A549 (cell line): ENCODE results near the gene RHOBTB1. TPM values are rescaled to one million over a fixed set of nuclear protein-coding genes. Genes with fewer than 3 reads are reported as not detected.

Experiments used
- ATAC-seq, 2 experiments: fragments of 200-7000 bp in 1 of 2; fragments of >200 bp in 1 of 2; cut with Nextera tagmentation in 1 of 2; cut with Tn5 transposase in 1 of 2; 3 replicates each; pipeline versions ENCODE4 v1.8.0 to v1.9.1; 2018 to 2020; ENCODE audit warnings: mild to moderate bottlenecking in 1 of 2, moderate library complexity in 1 of 2
- CTCF ChIA-PET: fragments of 300-600 bp; sonication (Branson Sonifier 250); formaldehyde crosslinking; extraction: SDS; loops from one replicate; lab custom pipeline; 2021; ENCODE audit warnings: antibody characterized with exemption, inconsistent platforms; lab: Yijun Ruan, JAX
- POLR2A ChIA-PET: fragments of 350-600 bp; formaldehyde crosslinking; extraction: SDS; loops from one replicate; lab custom pipeline; 2021; ENCODE audit warnings: antibody characterized with exemption, inconsistent platforms; lab: Yijun Ruan, JAX
- DNase-seq, 2 experiments: peaks; one replicate each; pipeline versions ENCODE4 v3.0.0 to v3.0.0-alpha.2; 2011 to 2016; ENCODE audit warnings: low read depth in 1 of 2, low spot score in 1 of 2
- FAIRE-seq: peaks from 2 replicates; lab custom pipeline; 2011; peaks lifted over from hg19 to GRCh38; lab: Jason Lieb, UNC
- H3K27ac ChIP-seq, 2 experiments: fragments of >200 bp; sonication (Bioruptor Twin); formaldehyde crosslinking; 3 replicates each; pipeline ENCODE4 v1.5.1; 2016 to 2017
- H3K4me1 ChIP-seq: fragments of >200 bp; sonication (Bioruptor Twin); formaldehyde crosslinking; 3 replicates; pipeline ENCODE4 v1.6.1; 2016
- H3K4me2 ChIP-seq: fragments of >200 bp; sonication (Bioruptor Twin); formaldehyde crosslinking; 3 replicates; pipeline ENCODE4 v1.6.1; 2016
- H3K4me3 ChIP-seq: fragments of >200 bp; sonication (Bioruptor Twin); formaldehyde crosslinking; 3 replicates; pipeline ENCODE4 v1.5.1; 2016
- H3K9me3 ChIP-seq: fragments of >200 bp; sonication (Bioruptor Twin); formaldehyde crosslinking; 3 replicates; pipeline ENCODE4 v1.6.1; 2016
- E2F6 ChIP-seq: IDR thresholded peaks from 2 replicates; pipeline ENCODE4 v1.6.1; 2012; ENCODE audit warnings: low read depth, borderline replicate concordance
- ESRRA ChIP-seq: fragments of 150-350 bp; IDR thresholded peaks from 2 replicates; pipeline ENCODE4 v1.6.1; 2014; ENCODE audit warnings: mild to moderate bottlenecking, low read length, borderline replicate concordance
- FOSB ChIP-seq: fragments of 250-450 bp; sonication (Bioruptor Pico); IDR thresholded peaks from 2 replicates; pipeline ENCODE4 v1.5.0; 2020; ENCODE audit warnings: mild to moderate bottlenecking, moderate library complexity
- FOSL2 ChIP-seq, 2 experiments: fragments of 450-650 bp in 1 of 2; fragments of >200 bp in 1 of 2; sonication (Bioruptor Twin) in 1 of 2; formaldehyde crosslinking; IDR thresholded peaks; 2 replicates each; pipeline versions ENCODE4 v1.5.0 to v1.6.1; 2016 to 2020; ENCODE audit warnings: mild to moderate bottlenecking in 1 of 2, moderate library complexity in 1 of 2
- HEYL ChIP-seq: fragments of 250-450 bp; sonication (Bioruptor Pico); IDR thresholded peaks from 2 replicates; pipeline ENCODE4 v1.8.0; 2021; ENCODE audit warnings: mild to moderate bottlenecking, moderate library complexity
- HOXA7 ChIP-seq: fragments of 250-450 bp; sonication (Bioruptor Pico); IDR thresholded peaks from 2 replicates; pipeline ENCODE4 v1.5.0; 2020; ENCODE audit warnings: mild to moderate bottlenecking, moderate library complexity
- HOXB13 ChIP-seq: fragments of 250-450 bp; sonication (Bioruptor Pico); IDR thresholded peaks from 2 replicates; pipeline ENCODE4 v1.5.0; 2020; ENCODE audit warnings: low read depth, mild to moderate bottlenecking, moderate library complexity
- JUNB ChIP-seq: fragments of >200 bp; sonication (Bioruptor Twin); formaldehyde crosslinking; IDR thresholded peaks from 2 replicates; pipeline ENCODE4 v1.6.1; 2016
- MYC ChIP-seq: IDR thresholded peaks from 2 replicates; pipeline ENCODE4 v1.6.1; 2012; ENCODE audit warnings: mild to moderate bottlenecking, inconsistent platforms, low read length, improper control_type of control experiment, borderline replicate concordance
- NFE2L2 ChIP-seq: fragments of 150-350 bp; conservative IDR thresholded peaks from 2 replicates; pipeline ENCODE4 v1.6.1; 2014; ENCODE audit warnings: low read length
- NPAS2 ChIP-seq: fragments of 250-450 bp; sonication (Bioruptor Pico); IDR thresholded peaks from 2 replicates; pipeline ENCODE4 v1.8.0; 2022; ENCODE audit warnings: mild to moderate bottlenecking, moderate library complexity, borderline replicate concordance
- PBX3 ChIP-seq: IDR thresholded peaks from 2 replicates; pipeline ENCODE4 v1.6.1; 2012
- RARB ChIP-seq: fragments of 250-450 bp; sonication (Bioruptor Pico); IDR thresholded peaks from 2 replicates; pipeline ENCODE4 v1.8.0; 2021; ENCODE audit warnings: mild to moderate bottlenecking, moderate library complexity
- RCOR1 ChIP-seq: fragments of 150-350 bp; IDR thresholded peaks from 2 replicates; pipeline ENCODE4 v1.6.1; 2014; ENCODE audit warnings: antibody characterized with exemption, low read length, low read depth
- REST ChIP-seq: fragments of 200-600 bp; sonication (generic); IDR thresholded peaks from 2 replicates; pipeline ENCODE4 v1.6.1; 2016; ENCODE audit warnings: antibody characterized with exemption, mild to moderate bottlenecking, moderate library complexity
- RNF2 ChIP-seq: fragments of 200-600 bp; sonication (generic); IDR thresholded peaks from 2 replicates; pipeline ENCODE4 v1.6.1; 2016; ENCODE audit warnings: low read depth, mild to moderate bottlenecking, antibody characterized with exemption, moderate library complexity, borderline replicate concordance
- TP53 ChIP-seq: fragments of 250-450 bp; sonication (Bioruptor Pico); IDR thresholded peaks from 2 replicates; pipeline ENCODE4 v1.5.0; 2021; ENCODE audit warnings: mild to moderate bottlenecking, moderate library complexity
- USF2 ChIP-seq: fragments of 450-650 bp; IDR thresholded peaks from 2 replicates; pipeline ENCODE4 v1.6.1; 2014; ENCODE audit warnings: antibody characterized with exemption
- WGBS: methylation state at CpG from one replicate; pipeline ENCODE4 v1.1.6; 2017; ENCODE audit errors: missing lambda C conversion rate; 5-methylcytosine and 5-hydroxymethylcytosine counted together
- polyA plus RNA-seq, 4 experiments: library from polyadenylated mRNA; depleted of rRNA in 3 of 4; stranded (reverse); fragments of >200 nt; fragmentation: RNase III in 1 of 4; extraction: RNeasy Plus Mini Kit Qiagen cat#74134 plus additional on column Dnase treatment in 1 of 4; gene quantifications; 2 replicates in 3 of 4; 3 replicates in 1 of 4; pipeline ENCODE4 v1.2.3, GENCODE V29; 2011 to 2017

The RHOBTB1 gene
- polyA plus RNA-seq, 2 of the 4 experiments (the other 2 are of a cell fraction) = 6.6 to 24.7 TPM

- ChIA-PET CTCF (no interaction called here), POLR2A (no interaction called here)
- DNase-seq (no peak), ATAC-seq (no peak), FAIRE-seq (no peak)
- Histone ChIP-seq H3K27ac (no peak overlapping the region), H3K4me2 (no peak overlapping the region), H3K4me3 (no peak overlapping the region), H3K4me1 (peaks cover 20% of the 10 kb centered on the region; the same call in 2 of the 3 replicates)
- WGBS = 92% methylated on average over 2 of the region's 2 CpGs
- TF ChIP-seq ESRRA (no peak), JUNB (no peak), NPAS2 (CRISPR knock-in tag) (no peak), HEYL (CRISPR knock-in tag) (no peak), E2F6 (no peak), USF2 (no peak), RCOR1 (no peak), HOXB13 (no peak), HOXA7 (CRISPR knock-in tag) (no peak), RNF2 (no peak), REST (no peak), RARB (CRISPR knock-in tag) (no peak), TP53 (CRISPR knock-in tag) (no peak)
- TF ChIP-seq, all 56 proteins: peak for 0
- no peaks in the 10 kb centered on the region for H3K9me3 ChIP-seq
These were observed 24.4 kb downstream of the RHOBTB1 start for GRCh38 chr10:60919551-60919950.

GRCh38 chr10:60917331-60918280 is 26.4 kb downstream of the RHOBTB1 start:
- H3K9me3 ChIP-seq = no peaks in the 10 kb centered on the region
- ChIA-PET POLR2A (no interaction called here), CTCF (no interaction called here)
- peaks cover 22% of the 10 kb centered on the region; the same call in 2 of the 3 replicates for H3K4me1 ChIP-seq
- 70% methylated on average over 4 of the region's 4 CpGs for WGBS
- DNase-seq = no peak
- no peak for ATAC-seq
- no peak for FAIRE-seq
- H3K27ac ChIP-seq = no peak overlapping the region
- peak overlapping the region; percentile 32; the same call in 1 of the 3 replicates for H3K4me2 ChIP-seq
- TF ChIP-seq FOSL2 (IDR thresholded peaks at IDR 0.05) (no peak), FOSL2 (CRISPR knock-in tag; IDR thresholded peaks at IDR 0.05) (no peak)
- TF ChIP-seq, all 56 proteins: peak for 0
- H3K4me3 ChIP-seq = no peak overlapping the region

GRCh38 chr10:60916025-60916424 is 28.0 kb downstream of the RHOBTB1 start:
- Histone ChIP-seq H3K4me1 (peaks cover 22% of the 10 kb centered on the region; the same call in 2 of the 3 replicates), H3K27ac (no peak overlapping the region), H3K4me2 (no peak overlapping the region), H3K9me3 (no peaks in the 10 kb centered on the region), H3K4me3 (no peak overlapping the region)
- FAIRE-seq = no peak
- ChIA-PET POLR2A (no interaction called here), CTCF (interaction anchor here (1.1 kb wide), 1 partner anchor 19 kb away, joined by 4 read pairs; no protein-coding TSS in a partner anchor)
- ATAC-seq = peak; percentile 34 to 68; a peak in 4 of 6 replicates
- peak in 1 of 2 experiments; percentile 31 for DNase-seq
- 86% methylated on average over 4 of the region's 4 CpGs for WGBS
- TF ChIP-seq REST (no peak), NFE2L2 (no peak), FOSB (CRISPR knock-in tag) (no peak), PBX3 (no peak), E2F6 (no peak), MYC (no peak), USF2 (no peak)
